Gastroesophageal sphincter (tissue), 4 donors: Measurements from ENCODE around the gene TMEM239. TPM values are rescaled to one million over a fixed set of nuclear protein-coding genes. Genes with fewer than 3 reads are reported as not detected.
"Not testable (repeated sequence)": the region's sequence is repeated elsewhere in the genome, so short reads cannot be mapped to it uniquely, and the experiment has no call there.

ENCODE experiments used
- ATAC-seq: fragments of 150-250 bp; one replicate; pipeline ENCODE4 v1.9.1; 2016; ENCODE audit warnings: mild to moderate bottlenecking, moderate library complexity
- H3K27ac ChIP-seq, 4 donors: fragments of 200-600 bp; sonication (generic) in 3 of 4; 1 replicate in 3 of 4; 2 replicates in 1 of 4; pipeline ENCODE4 v1.5.1; 2016 to 2019
- H3K27me3 ChIP-seq: fragments of 200-600 bp; sonication (generic); one replicate; pipeline ENCODE4 v1.5.1; 2019
- H3K36me3 ChIP-seq, 2 donors: fragments of 200-600 bp; sonication (generic); one replicate each; pipeline ENCODE4 v1.5.1; 2019; ENCODE audit warnings: control low read depth in 1 of 2
- H3K4me1 ChIP-seq, 3 donors: fragments of 200-600 bp; sonication (generic); 1 replicate in 2 of 3; 2 replicates in 1 of 3; pipeline ENCODE4 v1.5.1; 2016 to 2019; ENCODE audit warnings: control low read depth in 2 of 3
- H3K4me3 ChIP-seq, 2 donors: fragments of 200-600 bp; sonication (generic); one replicate each; pipeline ENCODE4 v1.5.1; 2019; ENCODE audit warnings: mild to moderate bottlenecking in 1 of 2, moderate library complexity in 1 of 2
- H3K9me3 ChIP-seq, 3 donors: fragments of 200-600 bp; sonication (generic); one replicate each; pipeline ENCODE4 v1.5.1; 2017 to 2019; ENCODE audit warnings: control low read depth in 2 of 3
- CTCF ChIP-seq, 4 experiments: fragments of 200-600 bp in 2 of 4; fragments of 450-650 bp in 2 of 4; sonication (generic) in 1 of 4; IDR thresholded peaks; one replicate each; pipeline ENCODE4 v1.5.1; 2017 to 2019; ENCODE audit warnings: antibody characterized with exemption in 4 of 4, mild to moderate bottlenecking in 2 of 4, moderate library complexity in 2 of 4
- EP300 ChIP-seq: sonication (generic); formaldehyde crosslinking; IDR thresholded peaks from one replicate; pipeline ENCODE4 v1.6.1; 2017; ENCODE audit warnings: antibody characterized with exemption, mild to moderate bottlenecking
- POLR2A ChIP-seq, 2 donors: fragments of 450-650 bp; IDR thresholded peaks; one replicate each; pipeline ENCODE4 v1.6.1; 2017; ENCODE audit warnings: antibody characterized with exemption in 2 of 2, mild to moderate bottlenecking in 2 of 2, moderate library complexity in 1 of 2
- POLR2AphosphoS5 ChIP-seq: sonication (generic); formaldehyde crosslinking; IDR thresholded peaks from one replicate; pipeline ENCODE4 v1.6.1; 2017; ENCODE audit warnings: antibody characterized with exemption
- WGBS, 2 donors: methylation state at CpG; one replicate each; pipeline ENCODE4 v1.1.5; 2018; ENCODE audit warnings: low coverage in 1 of 2; 5-methylcytosine and 5-hydroxymethylcytosine counted together
- total RNA-seq, 4 donors: library from RNA; depleted of rRNA; stranded (reverse); fragments of >200 nt; gene quantifications; one replicate each; pipeline ENCODE4 v1.1.0, GENCODE V29; 2016

The TMEM239 gene
- total RNA-seq, 4 donors from 2014 or later, result 0.15 TPM; not detected in 3

- Histone ChIP-seq H3K4me1 (peaks cover 0 to 15% (median 0%) of the 10 kb centered on the region in 3 donors), H3K9me3 (peaks cover 0 to 2% (median 0%) of the 10 kb centered on the region in 3 donors), H3K27me3 (peaks cover 100% of the 10 kb centered on the region), H3K27ac (no peak overlapping the region), H3K36me3 (no peaks in the 10 kb centered on the region), H3K4me3 (no peak overlapping the region)
- no peak for ATAC-seq
- TF ChIP-seq POLR2AphosphoS5 (no peak), POLR2A (IDR thresholded peaks at IDR 0.05) (no peak), EP300 (no peak), CTCF (IDR thresholded peaks at IDR 0.05) (no peak)
- 46% methylated on average over 4 of the region's 4 CpGs for WGBS, 2 donors
Observed at GRCh38 chr20:2806351-2806701, 9.8 kb upstream of the TMEM239 start.

GRCh38 chr20:2807019-2807418, 9.1 kb upstream of the TMEM239 start:
- Histone ChIP-seq H3K9me3 (peaks cover 0 to 9% (median 0%) of the 10 kb centered on the region in 3 donors), H3K4me3 (no peak overlapping the region), H3K36me3 (no peaks in the 10 kb centered on the region), H3K27ac (no peak overlapping the region), H3K27me3 (peaks cover 100% of the 10 kb centered on the region), H3K4me1 (peaks cover 0 to 14% (median 0%) of the 10 kb centered on the region in 3 donors)
- ATAC-seq, result no peak
- WGBS, 2 donors, result 60 to 80% methylated on average over 1 of the region's 4 CpGs
- TF ChIP-seq EP300 (no peak), POLR2AphosphoS5 (no peak), POLR2A (IDR thresholded peaks at IDR 0.05) (no peak), CTCF (IDR thresholded peaks at IDR 0.05) (no peak)

GRCh38 chr20:2807929-2808328, 8.2 kb upstream of the TMEM239 start:
- peaks cover 100% of the 10 kb centered on the region for H3K27me3 ChIP-seq
- H3K4me3 ChIP-seq, H3K27ac ChIP-seq, ATAC-seq, H3K36me3 ChIP-seq: not testable (repeated sequence)
- peaks cover 0 to 14% (median 0%) of the 10 kb centered on the region in 3 donors for H3K4me1 ChIP-seq
- H3K9me3 ChIP-seq, result peaks cover 0 to 17% (median 0%) of the 10 kb centered on the region in 3 donors
- 71 to 73% methylated on average over 2 to 5 of the region's 9 CpGs for WGBS, 2 donors

- Histone ChIP-seq H3K9me3 (peaks cover 0 to 17% (median 0%) of the 10 kb centered on the region in 3 donors), H3K4me1 (peaks cover 0 to 12% (median 0%) of the 10 kb centered on the region in 3 donors), H3K27ac (no peak overlapping the region), H3K36me3 (no peaks in the 10 kb centered on the region), H3K27me3 (peaks cover 94% of the 10 kb centered on the region), H3K4me3 (no peak overlapping the region)
- no peak for ATAC-seq
- WGBS, 2 donors, result 79 to 89% methylated on average over 5 to 8 of the region's 10 CpGs
- TF ChIP-seq POLR2AphosphoS5 (no peak), EP300 (no peak), POLR2A (IDR thresholded peaks at IDR 0.05) (no peak), CTCF (IDR thresholded peaks at IDR 0.05) (no peak)
Observed at GRCh38 chr20:2809690-2810089, 6.5 kb upstream of the TMEM239 start.

- H3K9me3 ChIP-seq, result peaks cover 0 to 17% (median 0%) of the 10 kb centered on the region in 3 donors
- no peaks in the 10 kb centered on the region for H3K36me3 ChIP-seq
- peaks cover 80% of the 10 kb centered on the region for H3K27me3 ChIP-seq
- no peak overlapping the region for H3K27ac ChIP-seq
- no peak for TF ChIP-seq POLR2AphosphoS5
- no peak for TF ChIP-seq POLR2A (IDR thresholded peaks at IDR 0.05)
- no peak for TF ChIP-seq CTCF (IDR thresholded peaks at IDR 0.05)
- TF ChIP-seq EP300, result no peak
- no peak for ATAC-seq
- H3K4me3 ChIP-seq, result no peak overlapping the region
- WGBS, 2 donors, result 85 to 100% methylated on average over 2 to 3 of the region's 3 CpGs
- H3K4me1 ChIP-seq, result no peaks in the 10 kb centered on the region
Observed at GRCh38 chr20:2812189-2812588, 4.0 kb upstream of the TMEM239 start.
